Measurements from ENCODE around the gene TMEM253.

DNA sequence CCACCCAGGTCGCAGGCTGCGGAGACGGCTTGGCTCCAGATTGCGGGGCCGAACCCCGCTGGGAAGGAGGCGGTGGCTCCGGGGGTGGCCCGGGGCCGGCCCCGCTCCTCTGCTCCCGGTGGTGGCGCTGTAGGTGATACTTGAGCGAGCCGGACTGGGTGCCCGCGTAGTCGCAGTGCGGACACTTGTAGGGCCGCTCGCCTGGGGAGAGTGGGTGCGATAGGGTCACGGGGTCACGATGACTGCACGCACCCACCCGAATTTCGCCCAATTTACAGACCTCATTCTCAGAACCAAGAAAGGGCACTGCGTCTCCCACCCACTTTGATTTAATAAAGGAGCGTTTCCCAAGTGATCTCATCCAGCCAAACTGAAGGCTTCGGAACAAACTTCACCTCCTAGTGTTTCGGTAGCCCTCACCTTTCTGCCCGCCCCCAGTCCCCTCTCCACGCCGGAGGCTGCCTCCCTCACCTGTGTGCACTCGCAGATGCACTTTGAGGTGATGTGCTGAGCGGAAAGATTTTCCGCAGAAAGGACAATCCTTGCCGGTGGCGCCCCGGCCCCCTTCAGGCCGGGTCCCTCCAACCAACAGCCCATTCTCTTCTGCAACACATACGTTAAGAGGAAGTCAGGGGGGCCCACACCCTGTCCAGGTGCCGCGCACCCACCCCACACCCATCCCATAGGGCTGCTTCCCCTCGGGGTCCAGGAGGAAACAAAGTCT is 9.8 kb upstream of the TMEM253 start:
- TF ChIP-seq, protein P1, sequence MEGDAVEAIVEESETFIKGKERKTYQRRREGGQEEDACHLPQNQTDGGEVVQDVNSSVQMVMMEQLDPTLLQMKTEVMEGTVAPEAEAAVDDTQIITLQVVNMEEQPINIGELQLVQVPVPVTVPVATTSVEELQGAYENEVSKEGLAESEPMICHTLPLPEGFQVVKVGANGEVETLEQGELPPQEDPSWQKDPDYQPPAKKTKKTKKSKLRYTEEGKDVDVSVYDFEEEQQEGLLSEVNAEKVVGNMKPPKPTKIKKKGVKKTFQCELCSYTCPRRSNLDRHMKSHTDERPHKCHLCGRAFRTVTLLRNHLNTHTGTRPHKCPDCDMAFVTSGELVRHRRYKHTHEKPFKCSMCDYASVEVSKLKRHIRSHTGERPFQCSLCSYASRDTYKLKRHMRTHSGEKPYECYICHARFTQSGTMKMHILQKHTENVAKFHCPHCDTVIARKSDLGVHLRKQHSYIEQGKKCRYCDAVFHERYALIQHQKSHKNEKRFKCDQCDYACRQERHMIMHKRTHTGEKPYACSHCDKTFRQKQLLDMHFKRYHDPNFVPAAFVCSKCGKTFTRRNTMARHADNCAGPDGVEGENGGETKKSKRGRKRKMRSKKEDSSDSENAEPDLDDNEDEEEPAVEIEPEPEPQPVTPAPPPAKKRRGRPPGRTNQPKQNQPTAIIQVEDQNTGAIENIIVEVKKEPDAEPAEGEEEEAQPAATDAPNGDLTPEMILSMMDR (IDR thresholded peaks at IDR 0.05), result no peak
- no peak for TF ChIP-seq POLR2A (IDR thresholded peaks at IDR 0.05)
